Spleen (tissue), 7 donors: Measurements from ENCODE around the gene SLC7A8.

ENCODE experiments used
- POLR2AphosphoS5 ChIP-seq, 3 donors: sonication (generic); formaldehyde crosslinking; IDR thresholded peaks; one replicate each; pipeline ENCODE4 v1.5.1; 2017; ENCODE audit warnings: antibody characterized with exemption in 3 of 3
- TF ChIP-seq, protein P1 (sequence below), 11 experiments: fragments of 200-600 bp in 7 of 11; fragments of 450-650 bp in 4 of 11; sonication (generic) in 4 of 11; IDR thresholded peaks in 8 of 11; conservative IDR thresholded peaks in 3 of 11; 1 replicate in 7 of 11; 2 replicates in 4 of 11; pipeline versions ENCODE4 v1.4.0 to v1.8.0; 2016 to 2021; ENCODE audit warnings: antibody characterized with exemption in 11 of 11, inconsistent platforms in 4 of 11, mild to moderate bottlenecking in 1 of 11
- donor health status: DM: no; HTN: no; CAD: no; lungs with moderate emphysema.
- donor health status: DM: no; HTN: no; CAD: no.
- donor health status: DM: no; HTN: no; CAD: no.

DNA sequence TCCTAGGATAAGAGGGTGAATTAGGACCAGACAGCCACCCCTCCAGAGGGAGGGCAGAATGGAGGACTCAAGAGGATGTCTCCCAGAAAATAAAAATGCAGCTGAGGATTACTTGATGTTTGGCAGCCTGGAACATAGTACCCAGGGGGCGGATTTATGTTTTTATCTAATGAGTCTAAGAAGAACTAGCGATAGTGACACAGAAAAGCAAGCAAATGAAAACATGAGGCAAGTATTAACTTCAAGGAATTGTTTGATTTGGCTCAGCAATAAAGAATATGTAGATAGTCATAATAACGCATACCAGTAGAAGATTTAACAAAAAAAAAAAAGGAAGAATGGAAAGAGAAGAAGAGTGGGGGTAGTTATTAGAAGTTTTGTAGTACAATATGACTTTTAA lies 10.0 kb upstream of the SLC7A8 start:
- TF ChIP-seq, protein P1, sequence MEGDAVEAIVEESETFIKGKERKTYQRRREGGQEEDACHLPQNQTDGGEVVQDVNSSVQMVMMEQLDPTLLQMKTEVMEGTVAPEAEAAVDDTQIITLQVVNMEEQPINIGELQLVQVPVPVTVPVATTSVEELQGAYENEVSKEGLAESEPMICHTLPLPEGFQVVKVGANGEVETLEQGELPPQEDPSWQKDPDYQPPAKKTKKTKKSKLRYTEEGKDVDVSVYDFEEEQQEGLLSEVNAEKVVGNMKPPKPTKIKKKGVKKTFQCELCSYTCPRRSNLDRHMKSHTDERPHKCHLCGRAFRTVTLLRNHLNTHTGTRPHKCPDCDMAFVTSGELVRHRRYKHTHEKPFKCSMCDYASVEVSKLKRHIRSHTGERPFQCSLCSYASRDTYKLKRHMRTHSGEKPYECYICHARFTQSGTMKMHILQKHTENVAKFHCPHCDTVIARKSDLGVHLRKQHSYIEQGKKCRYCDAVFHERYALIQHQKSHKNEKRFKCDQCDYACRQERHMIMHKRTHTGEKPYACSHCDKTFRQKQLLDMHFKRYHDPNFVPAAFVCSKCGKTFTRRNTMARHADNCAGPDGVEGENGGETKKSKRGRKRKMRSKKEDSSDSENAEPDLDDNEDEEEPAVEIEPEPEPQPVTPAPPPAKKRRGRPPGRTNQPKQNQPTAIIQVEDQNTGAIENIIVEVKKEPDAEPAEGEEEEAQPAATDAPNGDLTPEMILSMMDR (IDR thresholded peaks at IDR 0.05 in 8 of 11, conservative IDR thresholded peaks at IDR 0.05 in 3 of 11): no peak
- TF ChIP-seq POLR2AphosphoS5 (IDR thresholded peaks at IDR 0.05): no peak
